Measurements from ENCODE around the gene CALML4. TPM values are rescaled to one million over a fixed set of nuclear protein-coding genes. Genes with fewer than 3 reads are reported as not detected.

The CALML4 gene
- total and polyA plus RNA-seq, 4 experiments from 2014 or later, result 0.79 to 5.1 (median 2.3) TPM

DNA sequence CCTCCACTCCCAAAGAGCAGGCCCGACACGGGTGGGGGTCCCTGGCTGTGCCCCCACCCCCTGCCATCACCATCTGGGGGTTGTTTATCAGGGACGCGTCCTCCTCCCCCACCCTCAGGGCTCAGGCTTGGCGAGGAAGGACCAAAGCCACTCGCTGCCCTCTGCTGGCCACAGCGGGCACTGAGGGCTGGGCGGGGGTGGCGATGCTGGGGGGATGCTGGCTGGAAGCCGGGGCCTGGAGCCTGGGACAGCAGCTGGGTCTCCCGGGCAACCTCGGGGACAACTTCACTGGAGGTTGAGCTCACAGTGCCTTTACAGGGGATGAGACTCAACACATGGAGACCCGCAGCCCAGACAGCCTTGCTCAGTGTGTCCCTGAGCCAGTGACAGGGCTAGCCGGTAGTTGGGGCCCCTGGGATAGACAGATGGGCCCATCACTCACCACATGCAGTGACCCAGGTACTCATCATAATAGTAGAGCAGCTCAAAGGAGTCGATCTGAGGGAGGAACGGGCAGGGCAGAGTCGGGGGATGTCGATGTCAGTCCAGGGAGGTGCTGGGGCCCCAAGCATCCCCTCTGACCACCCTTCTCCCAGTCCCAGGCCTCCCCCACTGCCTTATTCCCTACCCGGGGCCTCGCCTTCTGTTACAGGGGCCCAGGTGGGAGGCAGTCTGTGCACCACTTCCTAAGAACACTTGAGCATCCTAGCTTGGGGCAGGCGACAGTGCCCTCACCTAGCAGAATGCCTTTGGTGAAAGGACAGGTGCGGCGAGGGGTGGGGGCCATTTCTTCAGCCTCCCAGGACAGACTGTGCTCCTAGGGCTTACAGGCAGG, 5.9 kb upstream of the CALML4 start:
- no peak overlapping the region for H3K4me3 ChIP-seq (ENCODE audit: low read length in 2 of 2)
- Mint-ChIP-seq H3K27ac (peak overlapping the region in 1 of 7 donors; percentile 64), H3K4me1 (peaks cover 5 to 28% (median 16%) of the 10 kb centered on the region in 4 donors), H3K36me3 (peaks cover 0 to 1% of the 10 kb centered on the region in 2 donors), H3K27me3 (no peaks in the 10 kb centered on the region), H3K9me3 (no peaks in the 10 kb centered on the region), H3K4me3 (no peak overlapping the region)
- ChIA-PET POLR2A (ENCODE audit: partially characterized antibody) (no interaction called here), CTCF (ENCODE audit: partially characterized antibody) (interaction anchor here (0.6 to 2.5 kb wide), 7 partner anchors 8 to 349 kb away, joined by 3 to 9 read pairs (median 3); partner anchors contain the start of gene CLN6)
- H3K36me3 ChIP-seq (ENCODE audit: insufficient read depth, low read length), result no peaks in the 10 kb centered on the region
- no peak overlapping the region for H3K27ac ChIP-seq (ENCODE audit: low read depth, low read length)
- intact Hi-C loops (cut with micrococcal nuclease), result loop anchor here (1.0 kb wide), 1 partner anchor 348 kb away; no protein-coding TSS in a partner anchor
- H3K4me1 ChIP-seq (ENCODE audit: insufficient read depth, low read length), result peaks cover 16% of the 10 kb centered on the region
- peak in 4 of 5 donors; percentile 27 to 34 (median 30) for DNase-seq
- H3K27me3 ChIP-seq (ENCODE audit: insufficient read depth, low read length), result no peaks in the 10 kb centered on the region
- H3K9me3 ChIP-seq (ENCODE audit: control insufficient read depth in 1 of 2, low read length in 2 of 2), result no peaks in the 10 kb centered on the region

DNA sequence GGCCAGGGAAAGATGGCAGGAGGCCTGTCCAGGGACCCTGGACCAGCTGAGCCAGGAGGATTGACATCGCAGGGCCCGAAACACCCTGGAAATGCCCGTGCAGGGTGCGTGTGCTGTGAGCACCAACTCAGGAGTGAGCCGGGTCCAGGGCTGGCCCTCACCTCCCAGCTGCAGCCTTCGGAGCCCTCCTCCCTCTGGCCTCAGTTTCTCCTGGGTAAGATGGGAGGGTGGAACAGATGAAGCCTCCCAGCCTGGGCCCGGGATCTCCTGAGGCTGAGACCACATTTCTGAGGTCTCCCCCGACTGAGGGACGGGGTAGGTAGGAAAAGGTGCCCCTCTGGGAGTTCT, 5.3 kb upstream of the CALML4 start:
- CTCF ChIA-PET (ENCODE audit: partially characterized antibody), result interaction anchor here (0.8 to 2.5 kb wide), 5 partner anchors 8 to 349 kb away, joined by 3 to 9 read pairs (median 3); partner anchors contain the start of gene CLN6
- no peak overlapping the region for H3K4me3 ChIP-seq (ENCODE audit: low read length in 2 of 2)
- no peak overlapping the region for H3K27ac Mint-ChIP-seq

DNA sequence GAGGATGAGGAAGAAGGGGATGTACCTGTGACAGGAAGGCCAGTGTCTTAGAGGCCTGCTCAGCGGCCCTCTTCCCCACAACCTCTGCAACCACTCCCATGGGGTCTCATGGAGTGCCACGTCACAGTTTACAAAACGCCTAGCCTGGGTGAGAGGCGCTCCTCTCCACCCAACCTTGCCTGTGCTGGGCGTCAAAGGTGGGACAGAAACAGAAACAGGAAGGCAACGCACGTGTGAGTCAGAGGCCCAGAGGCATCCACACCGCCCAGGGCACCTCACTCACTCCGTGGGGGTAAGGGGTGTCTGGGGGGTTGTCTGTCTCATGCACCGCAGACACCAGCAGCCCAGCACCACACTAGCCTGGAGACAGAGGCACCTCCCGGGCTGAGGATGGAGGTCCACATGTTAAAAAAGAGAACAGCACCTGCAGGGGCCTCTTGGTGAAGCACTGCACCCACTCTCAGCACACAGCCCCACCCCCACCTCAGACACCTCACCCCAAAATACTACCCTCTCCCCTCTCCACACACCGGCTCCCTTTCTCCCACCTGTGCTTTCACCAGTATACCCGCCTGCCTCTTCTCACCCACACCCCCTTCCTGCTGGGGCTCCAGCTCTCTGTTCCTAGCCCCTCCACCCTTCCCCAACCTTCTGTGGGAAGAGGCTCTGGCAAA, 4.7 kb upstream of the CALML4 start:
- intact Hi-C loops (cut with micrococcal nuclease), result no loop called here
- H3K27ac ChIP-seq (ENCODE audit: low read depth, low read length), result no peak overlapping the region
- Mint-ChIP-seq H3K9me3 (no peaks in the 10 kb centered on the region), H3K36me3 (peaks cover 0 to 1% of the 10 kb centered on the region in 2 donors), H3K4me1 (peaks cover 5 to 30% (median 17%) of the 10 kb centered on the region in 4 donors), H3K27me3 (no peaks in the 10 kb centered on the region), H3K27ac (peak overlapping the region in 5 of 7 donors; percentile 24 to 77 (median 66)), H3K4me3 (no peak overlapping the region)
- H3K4me3 ChIP-seq (ENCODE audit: low read length in 2 of 2), result no peak overlapping the region
- H3K27me3 ChIP-seq (ENCODE audit: insufficient read depth, low read length), result no peaks in the 10 kb centered on the region
- peaks cover 19% of the 10 kb centered on the region for H3K4me1 ChIP-seq (ENCODE audit: insufficient read depth, low read length)
- CTCF ChIA-PET (ENCODE audit: partially characterized antibody), result interaction anchor here (0.8 to 1.3 kb wide), 3 partner anchors 9 to 34 kb away, joined by 3 to 4 read pairs (median 3); no protein-coding TSS in a partner anchor
- H3K36me3 ChIP-seq (ENCODE audit: insufficient read depth, low read length), result no peaks in the 10 kb centered on the region
- DNase-seq, result peak in 2 of 5 donors; percentile 18 to 48
- POLR2A ChIA-PET (ENCODE audit: partially characterized antibody), result no interaction called here
- H3K9me3 ChIP-seq (ENCODE audit: control insufficient read depth in 1 of 2, low read length in 2 of 2), result no peaks in the 10 kb centered on the region

More for the DNA sequence above, 5.3 kb upstream of the CALML4 start:
- Histone ChIP-seq H3K4me1 (ENCODE audit: insufficient read depth, low read length) (peaks cover 16% of the 10 kb centered on the region), H3K27ac (ENCODE audit: low read depth, low read length) (no peak overlapping the region), H3K36me3 (ENCODE audit: insufficient read depth, low read length) (no peaks in the 10 kb centered on the region), H3K27me3 (ENCODE audit: insufficient read depth, low read length) (no peaks in the 10 kb centered on the region), H3K9me3 (ENCODE audit: control insufficient read depth in 1 of 2, low read length in 2 of 2) (no peaks in the 10 kb centered on the region)
- DNase-seq, result no peak
- H3K36me3 Mint-ChIP-seq, result peaks cover 0 to 1% of the 10 kb centered on the region in 2 donors
- intact Hi-C loops (cut with micrococcal nuclease), result no loop called here
- no peaks in the 10 kb centered on the region for H3K9me3 Mint-ChIP-seq
- peaks cover 5 to 30% (median 17%) of the 10 kb centered on the region in 4 donors for H3K4me1 Mint-ChIP-seq
- H3K27me3 Mint-ChIP-seq, result no peaks in the 10 kb centered on the region
- H3K4me3 Mint-ChIP-seq, result no peak overlapping the region
- POLR2A ChIA-PET (ENCODE audit: partially characterized antibody), result no interaction called here

DNA sequence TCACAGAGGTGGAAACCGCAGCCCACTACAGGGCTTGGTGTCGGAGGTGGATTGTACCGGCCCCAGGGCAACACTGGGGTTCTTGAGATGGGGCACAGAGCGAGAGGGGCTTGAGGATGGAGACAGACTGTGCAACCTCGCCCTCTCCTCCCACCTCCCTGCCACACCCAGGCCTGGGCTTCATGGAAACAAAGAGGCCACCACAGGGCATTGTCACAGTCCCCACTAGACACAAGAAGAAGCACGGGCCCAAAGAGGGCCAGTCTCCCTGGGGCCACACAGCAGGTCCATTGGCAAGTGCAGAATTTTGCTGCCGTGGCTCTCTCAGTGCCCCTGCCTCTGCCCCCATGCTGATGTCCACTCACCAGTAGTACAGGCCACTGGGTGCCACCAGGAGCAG, 4.1 kb upstream of the CALML4 start:
- Mint-ChIP-seq H3K9me3 (no peaks in the 10 kb centered on the region), H3K36me3 (peaks cover 0 to 1% of the 10 kb centered on the region in 2 donors), H3K27ac (peak overlapping the region in 3 of 7 donors; percentile 24 to 77 (median 60)), H3K4me3 (no peak overlapping the region), H3K4me1 (peaks cover 5 to 30% (median 17%) of the 10 kb centered on the region in 4 donors), H3K27me3 (no peaks in the 10 kb centered on the region)
- intact Hi-C loops (cut with micrococcal nuclease), result no loop called here
- Histone ChIP-seq H3K4me3 (ENCODE audit: low read length in 2 of 2) (no peak overlapping the region), H3K36me3 (ENCODE audit: insufficient read depth, low read length) (no peaks in the 10 kb centered on the region), H3K27ac (ENCODE audit: low read depth, low read length) (no peak overlapping the region), H3K27me3 (ENCODE audit: insufficient read depth, low read length) (no peaks in the 10 kb centered on the region), H3K9me3 (ENCODE audit: control insufficient read depth in 1 of 2, low read length in 2 of 2) (no peaks in the 10 kb centered on the region), H3K4me1 (ENCODE audit: insufficient read depth, low read length) (peaks cover 19% of the 10 kb centered on the region)
- no peak for DNase-seq
- CTCF ChIA-PET (ENCODE audit: partially characterized antibody), result no interaction called here
- POLR2A ChIA-PET (ENCODE audit: partially characterized antibody), result no interaction called here

DNA sequence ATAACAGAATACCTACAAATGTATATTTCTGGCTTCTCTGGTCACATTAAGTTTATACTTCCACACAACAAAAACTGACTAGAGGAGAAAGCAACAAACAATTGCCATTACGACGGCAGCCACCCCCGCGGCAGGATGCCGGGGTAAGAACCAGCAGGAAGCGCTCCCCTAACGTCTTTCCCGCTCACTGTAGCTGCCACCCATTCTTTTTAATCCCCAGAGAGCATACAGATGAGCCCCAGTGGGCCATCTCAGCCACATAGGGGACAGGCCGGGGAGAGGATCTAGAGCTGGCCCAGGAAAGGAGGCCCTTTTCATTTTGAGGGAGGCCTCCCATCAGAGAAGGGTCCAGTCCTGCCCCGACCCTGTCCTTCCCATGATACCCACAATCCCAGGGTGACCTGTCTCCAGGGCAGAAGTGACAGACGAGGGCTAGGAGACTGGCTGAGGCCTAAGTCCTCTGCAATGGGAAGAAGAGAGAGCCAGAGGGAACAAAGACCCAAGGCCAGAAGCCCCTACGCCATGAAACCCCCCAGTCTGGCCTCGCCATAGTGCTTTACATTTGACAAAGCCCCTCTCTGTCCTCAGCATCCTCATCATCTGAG, 3.6 kb upstream of the CALML4 start:
- peak overlapping the region in 3 of 8 donors; percentile 51 to 65 (median 53) for H3K4me3 Mint-ChIP-seq
- H3K36me3 Mint-ChIP-seq, result peaks cover 0 to under 1% of the 10 kb centered on the region in 2 donors
- peak overlapping the region in 4 of 7 donors; percentile 34 to 83 (median 72) for H3K27ac Mint-ChIP-seq
- intact Hi-C loops (cut with micrococcal nuclease), result no loop called here
- DNase-seq, result peak in 1 of 5 donors; percentile 16
- CTCF ChIA-PET (ENCODE audit: partially characterized antibody), result no interaction called here
- no peaks in the 10 kb centered on the region for H3K27me3 ChIP-seq (ENCODE audit: insufficient read depth, low read length)
- no peaks in the 10 kb centered on the region for H3K9me3 Mint-ChIP-seq
- POLR2A ChIA-PET (ENCODE audit: partially characterized antibody), result no interaction called here
- peaks cover 19% of the 10 kb centered on the region for H3K4me1 ChIP-seq (ENCODE audit: insufficient read depth, low read length)
- H3K27ac ChIP-seq (ENCODE audit: low read depth, low read length), result no peak overlapping the region
- no peaks in the 10 kb centered on the region for H3K27me3 Mint-ChIP-seq
- H3K36me3 ChIP-seq (ENCODE audit: insufficient read depth, low read length), result no peaks in the 10 kb centered on the region
- H3K9me3 ChIP-seq (ENCODE audit: control insufficient read depth in 1 of 2, low read length in 2 of 2), result no peaks in the 10 kb centered on the region
- peaks cover 5 to 30% (median 17%) of the 10 kb centered on the region in 4 donors for H3K4me1 Mint-ChIP-seq
- H3K4me3 ChIP-seq (ENCODE audit: low read length in 2 of 2), result no peak overlapping the region

DNA sequence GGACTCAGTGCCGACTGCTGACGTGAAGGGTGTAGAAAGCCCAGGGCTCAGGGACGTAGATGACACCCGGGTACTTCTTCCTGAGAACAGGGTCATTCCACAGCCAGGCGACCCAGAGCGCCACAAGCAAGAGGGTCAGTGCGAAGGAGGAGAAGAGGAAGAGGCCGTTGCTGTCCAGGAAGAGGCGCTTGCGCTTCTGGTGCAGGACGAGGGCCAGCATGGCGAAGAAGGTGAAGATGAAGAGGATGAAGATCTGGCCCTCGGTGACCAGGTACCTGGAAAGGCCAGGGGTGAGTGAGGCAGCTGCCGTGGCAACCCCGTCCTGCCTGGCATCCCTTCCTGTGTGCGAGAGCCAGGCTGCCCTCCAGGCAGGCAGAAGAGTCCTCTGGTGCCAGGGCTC, 3.0 kb upstream of the CALML4 start:
- Mint-ChIP-seq H3K9me3 (no peaks in the 10 kb centered on the region), H3K27ac (peak overlapping the region in 2 of 7 donors; percentile 29 to 34), H3K4me1 (peaks cover 5 to 30% (median 17%) of the 10 kb centered on the region in 4 donors), H3K4me3 (peak overlapping the region in 1 of 8 donors; percentile 31), H3K27me3 (no peaks in the 10 kb centered on the region), H3K36me3 (no peaks in the 10 kb centered on the region)
- intact Hi-C loops (cut with micrococcal nuclease), result no loop called here
- peaks cover 19% of the 10 kb centered on the region for H3K4me1 ChIP-seq (ENCODE audit: insufficient read depth, low read length)
- ChIA-PET POLR2A (ENCODE audit: partially characterized antibody) (no interaction called here), CTCF (ENCODE audit: partially characterized antibody) (no interaction called here)
- H3K36me3 ChIP-seq (ENCODE audit: insufficient read depth, low read length), result no peaks in the 10 kb centered on the region
- H3K27me3 ChIP-seq (ENCODE audit: insufficient read depth, low read length), result no peaks in the 10 kb centered on the region
- no peak for DNase-seq
- no peak overlapping the region for H3K4me3 ChIP-seq (ENCODE audit: low read length in 2 of 2)
- H3K9me3 ChIP-seq (ENCODE audit: control insufficient read depth in 1 of 2, low read length in 2 of 2), result no peaks in the 10 kb centered on the region
- no peak overlapping the region for H3K27ac ChIP-seq (ENCODE audit: low read depth, low read length)
